Activated CD8-positive, alpha-beta T cell treated with anti-CD3 and anti-CD28 coated beads for 36 hours (primary cell): Measurements from ENCODE around the gene ZNF709. TPM values are rescaled to one million over a fixed set of nuclear protein-coding genes. Genes with fewer than 3 reads are reported as not detected.
"Not testable (repeated sequence)": the region's sequence is repeated elsewhere in the genome, so short reads cannot be mapped to it uniquely, and the experiment has no call there.

Experiments used
- ATAC-seq: fragments of 200-7000 bp; cut with Tn5 transposase; one replicate; pipeline ENCODE4 v1.10.0; 2021; ENCODE audit warnings: mild to moderate bottlenecking, moderate library complexity
- CTCF ChIA-PET: fragments of 350-600 bp; sonication (Branson Sonifier 250); formaldehyde crosslinking; loops from one replicate; lab custom pipeline; 2021; ENCODE audit warnings: antibody characterized with exemption; lab: Charles Lee
- POLR2A ChIA-PET: fragments of 350-600 bp; sonication (Branson Sonifier 250); formaldehyde crosslinking; loops from one replicate; lab custom pipeline; 2021; ENCODE audit warnings: antibody characterized with exemption; lab: Charles Lee
- DNase-seq: peaks from one replicate; pipeline ENCODE4 v3.0.0-alpha.2; 2020
- H3K27ac Mint-ChIP-seq: one replicate; pipeline ENCODE4 v1.8.0; 2021; ENCODE audit warnings: mild to moderate bottlenecking, mixed read lengths
- H3K27me3 Mint-ChIP-seq: one replicate; pipeline ENCODE4 v1.8.0; 2021; ENCODE audit warnings: mixed read lengths
- H3K36me3 Mint-ChIP-seq: one replicate; pipeline ENCODE4 v1.8.0; 2021; ENCODE audit warnings: low read depth, mixed read lengths
- H3K4me1 Mint-ChIP-seq: one replicate; pipeline ENCODE4 v1.8.0; 2021; ENCODE audit warnings: low read depth, mixed read lengths
- H3K4me3 Mint-ChIP-seq: one replicate; pipeline ENCODE4 v1.8.0; 2021; ENCODE audit warnings: mild to moderate bottlenecking, moderate library complexity, mixed read lengths
- H3K9me3 Mint-ChIP-seq: one replicate; pipeline ENCODE4 v1.8.0; 2021; ENCODE audit warnings: mixed read lengths
- CTCF ChIP-seq: fragments of 200-600 bp; IDR thresholded peaks from one replicate; pipeline ENCODE4 v1.8.0; 2022; ENCODE audit warnings: antibody characterized with exemption, mild to moderate bottlenecking
- intact Hi-C: fragments of 100-400 bp; cut with micrococcal nuclease; formaldehyde crosslinking; loops from one replicate; pipeline ENCODE4 v1.10.0; 2022
- total RNA-seq, 2 experiments: library from RNA; stranded (reverse); gene quantifications; one replicate each; pipeline ENCODE4 v1.2.3, GENCODE V29; 2021

The ZNF709 gene
- total RNA-seq, 2 experiments from 2014 or later: 1.5 to 1.6 TPM

GRCh38 chr19:12440541-12441316, 43.9 kb downstream of the ZNF709 start, which contains the start of gene ZNF443:
Gene ZNF443 (minus strand): TSS chr19:12441021. CDS start chr19:12440914, 107 bp downstream.
- H3K4me3 Mint-ChIP-seq: peak within 1 kb of the TSS; percentile 95
- intact Hi-C loops: no loop called here
- peaks cover 9% of the 10 kb centered on the region for H3K36me3 Mint-ChIP-seq
- H3K27me3 Mint-ChIP-seq: no peaks in the 10 kb centered on the region
- TF ChIP-seq CTCF: no peak
- peaks cover 20% of the 10 kb centered on the region for H3K9me3 Mint-ChIP-seq
- ChIA-PET CTCF (no interaction called here), POLR2A (interaction anchor here (0.5 to 1.4 kb wide), 6 partner anchors 8 to 143 kb away, joined by 3 to 4 read pairs (median 3); no protein-coding TSS in a partner anchor)
- peak; percentile 99 for ATAC-seq
- DNase-seq: peak; percentile 100
- peaks cover 6% of the 10 kb centered on the region for H3K4me1 Mint-ChIP-seq
- H3K27ac Mint-ChIP-seq: peak within 1 kb of the TSS; percentile 97

GRCh38 chr19:12439686-12440540, 44.7 kb downstream of the ZNF709 start:
- peaks cover 17% of the 10 kb centered on the region for H3K9me3 Mint-ChIP-seq
- H3K4me1 Mint-ChIP-seq, CTCF ChIA-PET, H3K27me3 Mint-ChIP-seq, intact Hi-C loops: not testable (repeated sequence)
- POLR2A ChIA-PET: interaction anchor here (1.0 kb wide), 1 partner anchor 110 kb away, joined by 3 read pairs; no protein-coding TSS in a partner anchor
- peak overlapping the region; percentile 95 for H3K4me3 Mint-ChIP-seq
- ATAC-seq (peak; percentile 17), DNase-seq (peak; percentile 83)
- H3K27ac Mint-ChIP-seq: peak overlapping the region; percentile 83
- peaks cover 12% of the 10 kb centered on the region for H3K36me3 Mint-ChIP-seq

- H3K4me3 Mint-ChIP-seq, H3K27ac Mint-ChIP-seq, POLR2A ChIA-PET, DNase-seq, ATAC-seq, H3K4me1 Mint-ChIP-seq, H3K27me3 Mint-ChIP-seq, CTCF ChIA-PET, intact Hi-C loops: not testable (repeated sequence)
- peaks cover 33% of the 10 kb centered on the region for H3K9me3 Mint-ChIP-seq
- peaks cover 65% of the 10 kb centered on the region for H3K36me3 Mint-ChIP-seq
These were observed 53.8 kb downstream of the ZNF709 start for GRCh38 chr19:12430726-12431299.

GRCh38 chr19:12425888-12426274, 58.7 kb downstream of the ZNF709 start:
- ATAC-seq (no peak), DNase-seq (no peak)
- H3K4me3 Mint-ChIP-seq: no peak overlapping the region
- H3K27ac Mint-ChIP-seq: no peak overlapping the region
- no peaks in the 10 kb centered on the region for H3K27me3 Mint-ChIP-seq
- intact Hi-C loops: no loop called here
- peaks cover 55% of the 10 kb centered on the region for H3K36me3 Mint-ChIP-seq
- no peak for TF ChIP-seq CTCF
- CTCF ChIA-PET: no interaction called here
- H3K4me1 Mint-ChIP-seq: no peaks in the 10 kb centered on the region
- H3K9me3 Mint-ChIP-seq: peaks cover 34% of the 10 kb centered on the region
- POLR2A ChIA-PET: no interaction called here

GRCh38 chr19:12425236-12425887, 59.3 kb downstream of the ZNF709 start:
- intact Hi-C loops: no loop called here
- CTCF ChIA-PET: no interaction called here
- Mint-ChIP-seq H3K4me1 (no peaks in the 10 kb centered on the region), H3K27ac (no peak overlapping the region), H3K27me3 (no peaks in the 10 kb centered on the region), H3K4me3 (no peak overlapping the region), H3K36me3 (peaks cover 50% of the 10 kb centered on the region), H3K9me3 (peaks cover 28% of the 10 kb centered on the region)
- ATAC-seq (no peak), DNase-seq (no peak)
- POLR2A ChIA-PET: no interaction called here
- no peak for TF ChIP-seq CTCF

- intact Hi-C loops, H3K4me3 Mint-ChIP-seq, POLR2A ChIA-PET, DNase-seq, ATAC-seq, H3K4me1 Mint-ChIP-seq, H3K27me3 Mint-ChIP-seq, H3K27ac Mint-ChIP-seq: not testable (repeated sequence)
- H3K9me3 Mint-ChIP-seq: peaks cover 13% of the 10 kb centered on the region
- peaks cover 18% of the 10 kb centered on the region for H3K36me3 Mint-ChIP-seq
- CTCF ChIA-PET: interaction anchor here (1.7 kb wide), 1 partner anchor 52 kb away, joined by 3 read pairs; the partner anchor contains the start of gene ZNF442
These were observed 67.3 kb downstream of the ZNF709 start for GRCh38 chr19:12417273-12417672.
